Measurements from ENCODE around the gene CELF1. TPM values are rescaled to one million over a fixed set of nuclear protein-coding genes. Genes with fewer than 3 reads are reported as not detected.

The CELF1 gene
- total RNA-seq, 1 donor from 2014 or later = 113 TPM

Other genes with a start within 250 kb of the CELF1 start
- gene MYBPC3, start 200.4 kb downstream of the CELF1 start, total RNA-seq = 0.53 TPM
- gene SPI1, start 174.6 kb downstream of the CELF1 start, total RNA-seq = 47.0 TPM
- gene SLC39A13, start 144.5 kb downstream of the CELF1 start, total RNA-seq = 55.5 TPM
- 97.5 TPM for gene PSMC3, start 126.7 kb downstream of the CELF1 start, total RNA-seq
- gene RAPSN, start 104.0 kb downstream of the CELF1 start, total RNA-seq = 4.9 TPM
- 31.3 TPM for gene PTPMT1, start 12.5 kb upstream of the CELF1 start, total RNA-seq
- gene KBTBD4, start 25.8 kb upstream of the CELF1 start, total RNA-seq = 12.5 TPM
- 46.0 TPM for gene NDUFS3, start 25.9 kb upstream of the CELF1 start, total RNA-seq
- gene FAM180B, start 33.5 kb upstream of the CELF1 start, total RNA-seq = 3.0 TPM
- 5.0 TPM for gene C1QTNF4, start 41.3 kb upstream of the CELF1 start, total RNA-seq
- gene MTCH2, start 89.4 kb upstream of the CELF1 start, total RNA-seq = 41.4 TPM
- gene AGBL2, start 162.2 kb upstream of the CELF1 start, total RNA-seq = 1.8 TPM
- gene FNBP4, start 214.2 kb upstream of the CELF1 start, total RNA-seq = 153 TPM

Data from sciatic nerve (tissue), 1 donor.